GM12878 (cell line): ENCODE data around the gene EFNA3. TPM values are rescaled to one million over a fixed set of nuclear protein-coding genes. Genes with fewer than 3 reads are reported as not detected.

Experiments used
- BACH1 ChIP-seq: fragments of 450-650 bp; IDR thresholded peaks from 2 replicates; pipeline ENCODE4 v1.6.1; 2017; ENCODE audit warnings: mild to moderate bottlenecking, borderline replicate concordance
- BHLHE40 ChIP-seq, 2 experiments: fragments of 450-650 bp in 1 of 2; IDR thresholded peaks; 2 replicates each; pipeline ENCODE4 v1.6.1; 2011 to 2017; ENCODE audit warnings: low read depth in 2 of 2, borderline replicate concordance in 1 of 2, improper control_type of control experiment in 1 of 2, low read length in 1 of 2, mild to moderate bottlenecking in 1 of 2
- CBX3 ChIP-seq: fragments of 200-600 bp; sonication (generic); IDR thresholded peaks from 2 replicates; pipeline ENCODE4 v1.6.1; 2016; ENCODE audit warnings: low read depth, borderline replicate concordance
- ESRRA ChIP-seq: IDR thresholded peaks from 2 replicates; pipeline ENCODE4 v1.6.1; 2012; ENCODE audit warnings: mild to moderate bottlenecking, low read length, improper control_type of control experiment
- ETV6 ChIP-seq, 2 experiments: fragments of 450-650 bp in 1 of 2; IDR thresholded peaks in 1 of 2; conservative IDR thresholded peaks in 1 of 2; 2 replicates each; pipeline ENCODE4 v1.6.1; 2014; ENCODE audit warnings: antibody characterized with exemption in 1 of 2, borderline replicate concordance in 1 of 2, low read depth in 1 of 2, mild to moderate bottlenecking in 1 of 2, moderate library complexity in 1 of 2
- HCFC1 ChIP-seq: fragments of 150-350 bp; IDR thresholded peaks from 2 replicates; pipeline ENCODE4 v1.6.1; 2014; ENCODE audit warnings: low read length
- IKZF2 ChIP-seq, 2 experiments: fragments of 450-650 bp; IDR thresholded peaks; 2 replicates each; pipeline ENCODE4 v1.6.1; 2017; ENCODE audit warnings: mild to moderate bottlenecking in 2 of 2, moderate library complexity in 2 of 2
- KAT2A ChIP-seq: conservative IDR thresholded peaks from 2 replicates; pipeline ENCODE4 v1.6.1; 2011; ENCODE audit warnings: low read depth, low read length; ENCODE audit not compliant: control insufficient read depth
- MEF2A ChIP-seq: IDR thresholded peaks from 2 replicates; pipeline ENCODE4 v1.6.1; 2011; ENCODE audit warnings: low read depth, mild to moderate bottlenecking, low read length, moderate library complexity; ENCODE audit not compliant: insufficient read depth
- MTA3 ChIP-seq: IDR thresholded peaks from 2 replicates; pipeline ENCODE4 v1.6.1; 2012; ENCODE audit warnings: low read length, inconsistent platforms, borderline replicate concordance
- MXI1 ChIP-seq: fragments of 150-350 bp; IDR thresholded peaks from 2 replicates; pipeline ENCODE4 v1.6.1; 2011; ENCODE audit warnings: low read depth, mild to moderate bottlenecking, inconsistent platforms, low read length, improper control_type of control experiment
- NKRF ChIP-seq: fragments of 450-650 bp; conservative IDR thresholded peaks from 2 replicates; pipeline ENCODE4 v1.6.1; 2017; ENCODE audit warnings: mild to moderate bottlenecking, moderate library complexity
- NR2C1 ChIP-seq: fragments of 450-650 bp; IDR thresholded peaks from 2 replicates; pipeline ENCODE4 v1.6.1; 2017; ENCODE audit warnings: antibody characterized with exemption, mild to moderate bottlenecking, moderate library complexity
- PML ChIP-seq: IDR thresholded peaks from 2 replicates; pipeline ENCODE4 v1.6.1; 2012; ENCODE audit warnings: low read length, inconsistent platforms
- POLR2A ChIP-seq: IDR thresholded peaks from 2 replicates; pipeline ENCODE4 v1.6.1; 2011; ENCODE audit warnings: low read depth, mild to moderate bottlenecking, low read length
- RAD21 ChIP-seq: IDR thresholded peaks from 2 replicates; pipeline ENCODE4 v1.6.1; 2011; ENCODE audit warnings: mild to moderate bottlenecking, low read depth, low read length, moderate library complexity; ENCODE audit not compliant: insufficient read depth
- RAD51 ChIP-seq: fragments of 450-650 bp; IDR thresholded peaks from 2 replicates; pipeline ENCODE4 v1.6.1; 2016; ENCODE audit warnings: moderate library complexity, mild to moderate bottlenecking, inconsistent platforms
- RBBP5 ChIP-seq: fragments of 200-600 bp; sonication (generic); conservative IDR thresholded peaks from 2 replicates; pipeline ENCODE4 v1.6.1; 2016
- SREBF2 ChIP-seq: IDR thresholded peaks from 2 replicates; pipeline ENCODE4 v1.6.1; 2012; ENCODE audit warnings: mild to moderate bottlenecking, low read length
- STAT1 ChIP-seq: fragments of 450-650 bp; conservative IDR thresholded peaks from 2 replicates; pipeline ENCODE4 v1.6.1; 2014; ENCODE audit warnings: antibody characterized with exemption, mild to moderate bottlenecking
- TBL1XR1 ChIP-seq: IDR thresholded peaks from 2 replicates; pipeline ENCODE4 v1.6.1; 2012; ENCODE audit warnings: low read depth, low read length, improper control_type of control experiment
- TCF12 ChIP-seq: IDR thresholded peaks from 2 replicates; pipeline ENCODE4 v1.6.1; 2011; ENCODE audit warnings: low read depth, mild to moderate bottlenecking, low read length
- TCF7 ChIP-seq: IDR thresholded peaks from 2 replicates; pipeline ENCODE4 v1.6.1; 2014; ENCODE audit warnings: antibody characterized with exemption, borderline replicate concordance
- ZBTB40 ChIP-seq: fragments of 450-650 bp; IDR thresholded peaks from 2 replicates; pipeline ENCODE4 v1.6.1; 2016; ENCODE audit warnings: mild to moderate bottlenecking, moderate library complexity, borderline replicate concordance
- ZNF24 ChIP-seq: fragments of 450-650 bp; IDR thresholded peaks from 2 replicates; pipeline ENCODE4 v1.6.1; 2017; ENCODE audit warnings: antibody characterized with exemption, mild to moderate bottlenecking
- ZNF384 ChIP-seq: IDR thresholded peaks from 2 replicates; pipeline ENCODE4 v1.6.1; 2012; ENCODE audit warnings: low read depth, mild to moderate bottlenecking, low read length, improper control_type of control experiment, borderline replicate concordance
- polyA plus RNA-seq, 11 experiments: library from polyadenylated mRNA; depleted of rRNA in 4 of 11; unstranded in 6 of 11; stranded (reverse) in 5 of 11; fragments of >200 nt; fragmentation: Nextera tagmentation in 4 of 11; fragmentation: Illumina TruSeq in 1 of 11; extraction: Ambion mirVana in 4 of 11; extraction: Trizol in 1 of 11; gene quantifications; 1 replicate in 1 of 11; 2 replicates in 10 of 11; pipeline versions ENCODE4 v1.2.1 to v1.2.3, GENCODE V29; 2011 to 2016; ENCODE audit warnings: inconsistent platforms in 2 of 11, missing spikeins in 2 of 11, low read depth in 1 of 11
- total RNA-seq, 4 experiments: library from RNA; depleted of rRNA in 3 of 4; stranded (reverse); fragments of >200 nt in 3 of 4; fragmentation: Illumina TruSeq in 1 of 4; extraction: Trizol in 1 of 4; gene quantifications; 2 replicates each; pipeline versions ENCODE4 v1.2.1 to v1.2.3, GENCODE V29; 2013 to 2021

Gene EFNA3
- total and polyA plus RNA-seq, 10 of the 15 experiments (the other 5 are each of a cell fraction or from before 2014, with no cell fraction given) = 0.08 to 5.4 (median 1.1) TPM

DNA sequence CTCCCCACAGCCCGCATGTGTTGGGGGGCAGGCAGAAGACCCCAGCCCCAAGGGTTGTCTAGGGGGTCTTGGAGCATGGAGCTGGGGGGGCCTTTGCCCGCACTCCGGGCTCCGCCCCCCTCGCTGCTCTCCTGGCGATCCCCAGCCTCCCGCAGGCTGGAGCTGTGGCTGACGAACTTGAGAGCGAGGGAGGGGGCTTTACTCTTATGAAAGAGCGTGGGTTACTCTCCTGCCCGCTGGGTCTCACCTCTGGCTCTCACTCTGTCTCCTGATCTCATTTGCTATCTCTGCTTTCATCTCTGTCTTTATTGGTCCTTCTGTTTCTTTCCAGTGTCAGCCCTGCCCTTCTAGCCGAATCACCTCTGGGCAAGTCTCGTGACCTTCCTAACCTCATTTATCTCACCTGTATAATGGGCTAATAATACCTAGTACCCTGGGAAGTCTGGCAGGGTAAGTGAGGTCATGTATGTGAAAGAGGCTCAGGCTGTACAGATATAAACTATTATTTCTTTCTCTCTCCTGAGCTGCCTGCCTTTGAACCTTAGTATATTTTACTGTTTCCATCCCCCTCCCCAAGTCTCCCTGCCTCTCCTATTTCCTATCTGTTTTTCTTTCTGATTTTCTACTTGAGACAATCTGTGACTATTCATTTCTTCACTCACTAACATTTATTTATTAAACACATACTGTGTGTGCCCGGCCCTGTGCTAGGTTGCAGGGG is 14.4 kb upstream of the EFNA3 start (continued):
- TF ChIP-seq TCF7 (no peak), PML (no peak), BHLHE40 (IDR thresholded peaks at IDR 0.05; ENCODE audit: borderline replicate concordance in 1 of 2, low read depth in 2 of 2, low read length in 1 of 2) (peak; percentile 90 to 94), MXI1 (no peak), ZNF24 (no peak), STAT1 (no peak), MTA3 (no peak), RAD21 (no peak), ZBTB40 (no peak), TCF12 (no peak), TBL1XR1 (no peak), NKRF (0 out of 2 replicates have a peak, but pooled peaks have one; percentile 3), CBX3 (no peak), SREBF2 (no peak), KAT2A (no peak), ZNF384 (no peak), MEF2A (no peak), ETV6 (conservative IDR thresholded peaks at IDR 0.05 in 1 of 2, IDR thresholded peaks at IDR 0.05 in 1 of 2; ENCODE audit: borderline replicate concordance in 1 of 2, low read depth in 1 of 2) (no peak), HCFC1 (no peak), ESRRA (peak; percentile 92; the same call in 1 of the 2 replicates), RBBP5 (no peak), RAD51 (peak; percentile 75), BACH1 (no peak), POLR2A (no peak), IKZF2 (IDR thresholded peaks at IDR 0.05) (peak in 1 of 2 experiments; percentile 24; a peak in 2 of 4 replicates), NR2C1 (no peak)
